Spinal cord (tissue), 10 donors: Measurements from ENCODE around the gene SHISA2. TPM values are rescaled to one million over a fixed set of nuclear protein-coding genes. Genes with fewer than 3 reads are reported as not detected.

Experiments
- DNase-seq, 6 donors: peaks; one replicate each; pipeline versions ENCODE4 v3.0.0 to v3.0.0-alpha.2; 2013 to 2015; ENCODE audit warnings: low spot score in 6 of 6, low read depth in 4 of 6
- H3K27ac ChIP-seq: one replicate; pipeline ENCODE4 v1.5.1; 2013; ENCODE audit warnings: low read depth, low read length, control low read depth
- H3K27me3 ChIP-seq: one replicate; pipeline ENCODE4 v1.6.1; 2013; ENCODE audit warnings: low read length; ENCODE audit not compliant: control insufficient read depth, insufficient read depth
- H3K36me3 ChIP-seq: one replicate; pipeline ENCODE4 v1.6.1; 2013; ENCODE audit warnings: low read length; ENCODE audit not compliant: control insufficient read depth, insufficient read depth
- H3K4me1 ChIP-seq: one replicate; pipeline ENCODE4 v1.6.1; 2013; ENCODE audit warnings: low read length; ENCODE audit not compliant: control insufficient read depth, insufficient read depth
- H3K4me3 ChIP-seq: one replicate; pipeline ENCODE4 v1.5.1; 2013; ENCODE audit warnings: low read depth, low read length, control low read depth
- H3K9me3 ChIP-seq: one replicate; pipeline ENCODE4 v1.6.1; 2013; ENCODE audit warnings: low read length; ENCODE audit not compliant: control insufficient read depth, insufficient read depth
- WGBS: methylation state at CpG from one replicate; pipeline ENCODE4 v1.1.5; 2013; ENCODE audit warnings: missing lambda C conversion rate; ENCODE audit not compliant: insufficient coverage; 5-methylcytosine and 5-hydroxymethylcytosine counted together
- polyA plus RNA-seq, 2 donors: library from polyadenylated mRNA; unstranded; fragments of 120-200 nt; gene quantifications; one replicate each; pipeline ENCODE4 v1.2.1, GENCODE V29; 2013; ENCODE audit not compliant: insufficient read length in 2 of 2
- total RNA-seq, 2 donors: library from RNA; depleted of rRNA in 1 of 2; stranded (reverse); fragments of 120-200 nt in 1 of 2; fragments of >200 nt in 1 of 2; gene quantifications; one replicate each; pipeline versions ENCODE4 v1.2.3 to v1.2.4, GENCODE V29; 2013 to 2014
- donor health status: healthy.

SHISA2 gene
- total and polyA plus RNA-seq, 4 donors, result 3.5 to 20.8 (median 6.4) TPM

GRCh38 chr13:26015271-26016125, 36.3 kb downstream of the SHISA2 start:
- Histone ChIP-seq H3K27me3 (no peaks in the 10 kb centered on the region), H3K4me3 (no peak overlapping the region), H3K27ac (no peak overlapping the region), H3K9me3 (no peaks in the 10 kb centered on the region), H3K36me3 (peaks cover 1% of the 10 kb centered on the region), H3K4me1 (peaks cover 29% of the 10 kb centered on the region)
- WGBS, result 63% methylated on average over 4 of the region's 10 CpGs
- DNase-seq, result peak in 1 of 6 donors; percentile 70

GRCh38 chr13:26012995-26013394, 38.8 kb downstream of the SHISA2 start:
- WGBS, result 88% methylated on average over 4 of the region's 9 CpGs
- H3K9me3 ChIP-seq, result no peaks in the 10 kb centered on the region
- no peaks in the 10 kb centered on the region for H3K27me3 ChIP-seq
- DNase-seq, result no peak
- no peaks in the 10 kb centered on the region for H3K36me3 ChIP-seq
- peaks cover 23% of the 10 kb centered on the region for H3K4me1 ChIP-seq
- peak overlapping the region; percentile 48 for H3K4me3 ChIP-seq
- H3K27ac ChIP-seq, result no peak overlapping the region

GRCh38 chr13:26011996-26012821, 39.6 kb downstream of the SHISA2 start:
- Histone ChIP-seq H3K9me3 (no peaks in the 10 kb centered on the region), H3K36me3 (no peaks in the 10 kb centered on the region), H3K27me3 (no peaks in the 10 kb centered on the region), H3K27ac (peak overlapping the region; percentile 17), H3K4me3 (peak overlapping the region; percentile 48), H3K4me1 (peaks cover 15% of the 10 kb centered on the region)
- WGBS, result 16% methylated on average over 42 of the region's 53 CpGs
- DNase-seq, result peak in 2 of 6 donors; percentile 56 to 70

- Histone ChIP-seq H3K27me3 (no peaks in the 10 kb centered on the region), H3K36me3 (no peaks in the 10 kb centered on the region), H3K4me1 (peaks cover 15% of the 10 kb centered on the region), H3K4me3 (no peak overlapping the region), H3K9me3 (no peaks in the 10 kb centered on the region), H3K27ac (no peak overlapping the region)
- 92% methylated on average over 4 of the region's 4 CpGs for WGBS
- no peak for DNase-seq
Measured at GRCh38 chr13:26011208-26011573, 40.6 kb downstream of the SHISA2 start.

GRCh38 chr13:26010487-26011207, 41.2 kb downstream of the SHISA2 start:
- 68% methylated on average over 7 of the region's 13 CpGs for WGBS
- Histone ChIP-seq H3K27me3 (no peaks in the 10 kb centered on the region), H3K4me3 (no peak overlapping the region), H3K36me3 (no peaks in the 10 kb centered on the region), H3K9me3 (no peaks in the 10 kb centered on the region), H3K4me1 (peaks cover 15% of the 10 kb centered on the region), H3K27ac (no peak overlapping the region)
- DNase-seq, result peak in 1 of 6 donors; percentile 23

GRCh38 chr13:26007261-26008125, 44.3 kb downstream of the SHISA2 start:
- Histone ChIP-seq H3K9me3 (no peaks in the 10 kb centered on the region), H3K4me1 (peaks cover 11% of the 10 kb centered on the region), H3K27me3 (no peaks in the 10 kb centered on the region), H3K27ac (no peak overlapping the region), H3K36me3 (no peaks in the 10 kb centered on the region), H3K4me3 (no peak overlapping the region)
- no peak for DNase-seq
- no CpG with 5 or more reads among the region's 1 CpG for WGBS

Other genes with a start within 250 kb of the SHISA2 start
- 10 to 100 TPM; 27.0 to 32.1 TPM for gene RNF6, start 170.3 kb upstream of the SHISA2 start, total RNA-seq
- 10 to 100 TPM; 17.9 to 22.4 TPM for gene RNF6, start 170.3 kb upstream of the SHISA2 start, polyA plus RNA-seq
- gene CDK8, start 202.1 kb upstream of the SHISA2 start, total RNA-seq, result 10 to 100 TPM; 17.2 to 36.8 TPM
- 10 to 100 TPM; 37.1 to 43.0 TPM for gene CDK8, start 202.1 kb upstream of the SHISA2 start, polyA plus RNA-seq